Breast epithelium (tissue), 4 donors: ENCODE results near the gene PDHB. TPM values are rescaled to one million over a fixed set of nuclear protein-coding genes. Genes with fewer than 3 reads are reported as not detected.

ENCODE experiments used
- DNase-seq, 2 donors: peaks; one replicate each; pipeline ENCODE4 v3.0.0-alpha.2; 2019; ENCODE audit warnings: low spot score in 2 of 2
- H3K27ac ChIP-seq, 2 donors: fragments of 200-600 bp; sonication (generic) in 1 of 2; one replicate each; pipeline ENCODE4 v1.5.1; 2016 to 2019; ENCODE audit warnings: mild to moderate bottlenecking in 1 of 2
- H3K27me3 ChIP-seq, 2 donors: fragments of 200-600 bp; sonication (generic) in 1 of 2; one replicate each; pipeline versions ENCODE4 v1.5.1 to v1.6.0; 2017 to 2019; ENCODE audit warnings: control low read depth in 1 of 2, mild to moderate bottlenecking in 1 of 2
- H3K36me3 ChIP-seq: fragments of 200-600 bp; one replicate; pipeline ENCODE4 v1.5.1; 2019
- H3K4me1 ChIP-seq, 2 donors: fragments of 200-600 bp; sonication (generic); one replicate each; pipeline ENCODE4 v1.5.1; 2016 to 2019; ENCODE audit warnings: control low read depth in 1 of 2
- H3K4me3 ChIP-seq, 3 donors: fragments of 200-600 bp; sonication (generic); 1 replicate in 2 of 3; 2 replicates in 1 of 3; pipeline ENCODE4 v1.5.1; 2016 to 2019; ENCODE audit warnings: mild to moderate bottlenecking in 3 of 3, moderate library complexity in 2 of 3
- H3K9me3 ChIP-seq, 2 donors: fragments of 200-600 bp; sonication (generic) in 1 of 2; one replicate each; pipeline ENCODE4 v1.5.1; 2016 to 2019; ENCODE audit warnings: control low read depth in 1 of 2
- CTCF ChIP-seq, 3 donors: fragments of 450-650 bp; IDR thresholded peaks; one replicate each; pipeline ENCODE4 v1.5.1; 2016 to 2017; ENCODE audit warnings: antibody characterized with exemption in 3 of 3, mild to moderate bottlenecking in 3 of 3, moderate library complexity in 3 of 3
- POLR2A ChIP-seq: fragments of 450-650 bp; IDR thresholded peaks from one replicate; pipeline ENCODE4 v1.6.1; 2016; ENCODE audit warnings: antibody characterized with exemption, mild to moderate bottlenecking, moderate library complexity
- POLR2AphosphoS5 ChIP-seq, 3 donors: sonication (generic); formaldehyde crosslinking; IDR thresholded peaks; one replicate each; pipeline ENCODE4 v1.6.1; 2017; ENCODE audit warnings: antibody characterized with exemption in 3 of 3
- intact Hi-C: fragments of 100-400 bp; cut with DNase I; formaldehyde crosslinking; loops from one replicate; pipeline ENCODE4 v1.15.1; 2023; ENCODE audit warnings: low total_unique reads
- total RNA-seq, 3 donors: library from RNA; depleted of rRNA; stranded (reverse); fragments of >200 nt; gene quantifications; one replicate each; pipeline ENCODE4 v1.1.0, GENCODE V29; 2016

PDHB gene
- total RNA-seq, 3 donors from 2014 or later = 56.0 to 68.2 (median 57.1) TPM

- Histone ChIP-seq H3K9me3 (no peaks in the 10 kb centered on the region), H3K36me3 (peaks cover 3% of the 10 kb centered on the region), H3K27ac (peak overlapping the region in 1 of 2 donors; percentile 91), H3K4me3 (no peak overlapping the region), H3K27me3 (no peaks in the 10 kb centered on the region), H3K4me1 (peaks cover 0 to 12% of the 10 kb centered on the region in 2 donors)
- intact Hi-C loops = no loop called here
- no peak for TF ChIP-seq CTCF (IDR thresholded peaks at IDR 0.05)
- no peak for TF ChIP-seq POLR2AphosphoS5 (IDR thresholded peaks at IDR 0.05)
- no peak for DNase-seq
Measured at GRCh38 chr3:58434990-58435389, 1.4 kb upstream of the PDHB start.

DNA sequence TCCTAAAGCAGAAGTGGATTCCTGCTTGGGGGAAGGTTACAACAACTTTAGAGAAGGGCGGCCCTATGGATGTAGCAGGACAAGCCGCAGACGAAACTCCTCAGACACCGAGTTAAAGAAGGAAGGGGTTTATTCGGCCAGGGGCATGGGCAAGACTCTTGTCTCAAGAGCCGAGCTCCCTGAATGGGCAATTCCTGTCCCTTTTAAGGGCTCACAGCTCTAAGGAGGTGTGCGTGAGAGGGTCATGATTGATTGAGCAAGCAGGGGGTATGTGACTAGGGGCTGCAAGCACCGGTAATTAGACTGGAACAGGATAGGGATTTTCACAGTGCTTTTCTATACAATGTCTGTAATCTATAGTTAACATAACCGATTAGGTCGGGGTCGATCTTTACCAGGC lies 879 bp upstream of the PDHB start:
- Histone ChIP-seq H3K27ac (peak overlapping the region; percentile 84 to 91), H3K36me3 (peaks cover 3% of the 10 kb centered on the region), H3K27me3 (no peaks in the 10 kb centered on the region), H3K4me3 (no peak overlapping the region), H3K9me3 (no peaks in the 10 kb centered on the region), H3K4me1 (peaks cover 0 to 12% of the 10 kb centered on the region in 2 donors)
- DNase-seq = no peak
- TF ChIP-seq POLR2AphosphoS5 (IDR thresholded peaks at IDR 0.05) (no peak), CTCF (IDR thresholded peaks at IDR 0.05) (no peak), POLR2A (no peak)
- intact Hi-C loops = no loop called here

- intact Hi-C loops = no loop called here
- H3K27me3 ChIP-seq = no peaks in the 10 kb centered on the region
- peaks cover 0 to 12% of the 10 kb centered on the region in 2 donors for H3K4me1 ChIP-seq
- peak overlapping the region; percentile 84 to 91 for H3K27ac ChIP-seq
- peak overlapping the region; percentile 75 to 87 (median 78) for H3K4me3 ChIP-seq
- no peaks in the 10 kb centered on the region for H3K9me3 ChIP-seq
- H3K36me3 ChIP-seq = peaks cover 3% of the 10 kb centered on the region
- no peak for TF ChIP-seq POLR2A
- no peak for TF ChIP-seq POLR2AphosphoS5 (IDR thresholded peaks at IDR 0.05)
- TF ChIP-seq CTCF (IDR thresholded peaks at IDR 0.05) = no peak
- DNase-seq = no peak
Measured at GRCh38 chr3:58434168-58434504, 504 bp upstream of the PDHB start.

GRCh38 chr3:58432905-58433304 lies 727 bp downstream of the PDHB start:
- H3K36me3 ChIP-seq = peaks cover 5% of the 10 kb centered on the region
- H3K9me3 ChIP-seq = no peaks in the 10 kb centered on the region
- peak overlapping the region; percentile 75 to 87 (median 78) for H3K4me3 ChIP-seq
- peaks cover 0 to 12% of the 10 kb centered on the region in 2 donors for H3K4me1 ChIP-seq
- no peak for DNase-seq
- TF ChIP-seq POLR2AphosphoS5 (IDR thresholded peaks at IDR 0.05) = no peak
- no peak for TF ChIP-seq CTCF (IDR thresholded peaks at IDR 0.05)
- TF ChIP-seq POLR2A = no peak
- intact Hi-C loops = no loop called here
- peak overlapping the region; percentile 84 to 91 for H3K27ac ChIP-seq
- no peaks in the 10 kb centered on the region for H3K27me3 ChIP-seq

- TF ChIP-seq POLR2AphosphoS5 (IDR thresholded peaks at IDR 0.05) (no peak), POLR2A (no peak), CTCF (IDR thresholded peaks at IDR 0.05) (no peak)
- DNase-seq = no peak
- Histone ChIP-seq H3K9me3 (no peaks in the 10 kb centered on the region), H3K27ac (no peak overlapping the region), H3K27me3 (no peaks in the 10 kb centered on the region), H3K36me3 (peaks cover 7% of the 10 kb centered on the region), H3K4me3 (no peak overlapping the region), H3K4me1 (peaks cover 0 to 12% of the 10 kb centered on the region in 2 donors)
- intact Hi-C loops = no loop called here
Measured at GRCh38 chr3:58429657-58430056, 4.0 kb downstream of the PDHB start.
